Measurements from ENCODE around the gene ESYT2.

- no peak for TF ChIP-seq CTCF (IDR thresholded peaks at IDR 0.05 in 2 of 3, conservative IDR thresholded peaks at IDR 0.05 in 1 of 3; ENCODE audit: borderline replicate concordance in 1 of 3, insufficient read depth in 1 of 3, low read depth in 2 of 3, low read length in 2 of 3)
- TF ChIP-seq POLR2A (IDR thresholded peaks at IDR 0.05; ENCODE audit: borderline replicate concordance, extremely low read depth, insufficient read depth, insufficient read length) = no peak
- no peak for TF ChIP-seq POLR2AphosphoS5 (IDR thresholded peaks at IDR 0.05; ENCODE audit: low read depth, low read length)
- TF ChIP-seq EZH2 (IDR thresholded peaks at IDR 0.05) = no peak
- no peak for TF ChIP-seq YY1 (IDR thresholded peaks at IDR 0.05; ENCODE audit: extremely low read depth, insufficient replicate concordance, low read depth, low read length)
- no peak for TF ChIP-seq ZNF274 (IDR thresholded peaks at IDR 0.05; ENCODE audit: low read depth, low read length)
- no peak for TF ChIP-seq REST (IDR thresholded peaks at IDR 0.05; ENCODE audit: low read depth)
- no peak for TF ChIP-seq ZFX (IDR thresholded peaks at IDR 0.05)
- TF ChIP-seq FOSL1 (IDR thresholded peaks at IDR 0.05; ENCODE audit: low read depth) = no peak
- no peak for TF ChIP-seq JUND (IDR thresholded peaks at IDR 0.05)
- no peak for TF ChIP-seq SRF (IDR thresholded peaks at IDR 0.05; ENCODE audit: low read depth)
- no peak for TF ChIP-seq RAD21 (IDR thresholded peaks at IDR 0.05; ENCODE audit: low read depth)
- TF ChIP-seq EZH2phosphoT487 (IDR thresholded peaks at IDR 0.05; ENCODE audit: borderline replicate concordance) = no peak
Measured at GRCh38 chr7:158812684-158813083, 16.6 kb downstream of the ESYT2 start.

Measured in HCT116 (cell line).